A549 (cell line): Measurements from ENCODE around the gene MAGI1.

Experiments
- PBX3 ChIP-seq: IDR thresholded peaks from 2 replicates; pipeline ENCODE4 v1.6.1; 2012
- TP53 ChIP-seq: fragments of 250-450 bp; sonication (Bioruptor Pico); IDR thresholded peaks from 2 replicates; pipeline ENCODE4 v1.5.0; 2021; ENCODE audit warnings: mild to moderate bottlenecking, moderate library complexity

- TF ChIP-seq TP53 = no peak
- TF ChIP-seq PBX3 = no peak
These were observed 293.4 kb downstream of the MAGI1 start for GRCh38 chr3:65745306-65745705.
